Memory B cell (primary cell): ENCODE measurements around the gene PEX13.
"Not testable (repeated sequence)": the region's sequence is repeated elsewhere in the genome, so short reads cannot be mapped to it uniquely, and the experiment has no call there.

Experiments used
- ATAC-seq: fragments of 150-1000 bp; cut with Tn5 transposase; 2 replicates; pipeline ENCODE4 v1.10.0; 2021; ENCODE audit warnings: low read depth, mild to moderate bottlenecking, moderate library complexity
- DNase-seq, 2 donors: peaks; one replicate each; pipeline ENCODE4 v3.0.0; 2022; ENCODE audit warnings: low spot score in 2 of 2
- H3K27ac Mint-ChIP-seq: one replicate; pipeline ENCODE4 v1.8.0; 2022; ENCODE audit warnings: mild to moderate bottlenecking, moderate library complexity, mixed read lengths
- H3K27me3 Mint-ChIP-seq: one replicate; pipeline ENCODE4 v1.8.0; 2022; ENCODE audit warnings: mixed read lengths
- H3K36me3 Mint-ChIP-seq: one replicate; pipeline ENCODE4 v1.8.0; 2022; ENCODE audit warnings: mild to moderate bottlenecking, mixed read lengths
- H3K4me1 Mint-ChIP-seq: one replicate; pipeline ENCODE4 v1.8.0; 2022; ENCODE audit warnings: mixed read lengths
- H3K4me3 Mint-ChIP-seq: one replicate; pipeline ENCODE4 v1.8.0; 2022; ENCODE audit warnings: mild to moderate bottlenecking, moderate library complexity, mixed read lengths
- H3K9me3 Mint-ChIP-seq: one replicate; pipeline ENCODE4 v1.8.0; 2022; ENCODE audit warnings: mixed read lengths

Gene PEX13, protein sequence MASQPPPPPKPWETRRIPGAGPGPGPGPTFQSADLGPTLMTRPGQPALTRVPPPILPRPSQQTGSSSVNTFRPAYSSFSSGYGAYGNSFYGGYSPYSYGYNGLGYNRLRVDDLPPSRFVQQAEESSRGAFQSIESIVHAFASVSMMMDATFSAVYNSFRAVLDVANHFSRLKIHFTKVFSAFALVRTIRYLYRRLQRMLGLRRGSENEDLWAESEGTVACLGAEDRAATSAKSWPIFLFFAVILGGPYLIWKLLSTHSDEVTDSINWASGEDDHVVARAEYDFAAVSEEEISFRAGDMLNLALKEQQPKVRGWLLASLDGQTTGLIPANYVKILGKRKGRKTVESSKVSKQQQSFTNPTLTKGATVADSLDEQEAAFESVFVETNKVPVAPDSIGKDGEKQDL

GRCh38 chr2:61017556-61018317 lies at the start of gene PEX13, which contains the start of gene PUS10:
TSS of gene PEX13 (plus strand) at chr2:61017720. CDS start at chr2:61017760, 40 bp downstream.
TSS of gene PUS10 (minus strand) at chr2:61018255. CDS start at chr2:61011890, 6,365 bp downstream.
- peak; percentile 83 for ATAC-seq

GRCh38 chr2:60972889-60973656 lies 44.4 kb upstream of the PEX13 start:
- peaks cover 2% of the 10 kb centered on the region for H3K36me3 Mint-ChIP-seq
- H3K4me1 Mint-ChIP-seq = peaks cover 39% of the 10 kb centered on the region
- H3K27ac Mint-ChIP-seq = peak overlapping the region; percentile 97
- no peaks in the 10 kb centered on the region for H3K27me3 Mint-ChIP-seq
- no peak for DNase-seq
- no peak for ATAC-seq
- H3K4me3 Mint-ChIP-seq = peak overlapping the region; percentile 80
- H3K9me3 Mint-ChIP-seq = peaks cover 1% of the 10 kb centered on the region

More at GRCh38 chr2:61017556-61018317, at the start of gene PEX13, which contains the start of gene PUS10:
- Mint-ChIP-seq H3K4me3 (peak within 1 kb of the TSS; percentile 100), H3K27ac (peak within 1 kb of the TSS; percentile 93), H3K9me3 (no peaks in the 10 kb centered on the region), H3K36me3 (peaks cover 5% of the 10 kb centered on the region), H3K4me1 (peaks cover 10% of the 10 kb centered on the region), H3K27me3 (no peaks in the 10 kb centered on the region)
- DNase-seq = peak; percentile 18 to 64

GRCh38 chr2:60973705-60974104 lies 43.8 kb upstream of the PEX13 start:
- H3K4me3 Mint-ChIP-seq = no peak overlapping the region
- H3K9me3 Mint-ChIP-seq = peaks cover 1% of the 10 kb centered on the region
- peaks cover 41% of the 10 kb centered on the region for H3K4me1 Mint-ChIP-seq
- peak overlapping the region; percentile 97 for H3K27ac Mint-ChIP-seq
- no peak for ATAC-seq
- peaks cover 2% of the 10 kb centered on the region for H3K36me3 Mint-ChIP-seq
- H3K27me3 Mint-ChIP-seq = no peaks in the 10 kb centered on the region
- DNase-seq = no peak

- Mint-ChIP-seq H3K9me3 (peaks cover 1% of the 10 kb centered on the region), H3K4me3 (no peak overlapping the region), H3K36me3 (peaks cover 2% of the 10 kb centered on the region), H3K4me1 (peaks cover 45% of the 10 kb centered on the region), H3K27me3 (no peaks in the 10 kb centered on the region), H3K27ac (peak overlapping the region; percentile 97)
- DNase-seq = no peak
- ATAC-seq = no peak
Observed at GRCh38 chr2:60974652-60975051, 42.9 kb upstream of the PEX13 start.

DNA sequence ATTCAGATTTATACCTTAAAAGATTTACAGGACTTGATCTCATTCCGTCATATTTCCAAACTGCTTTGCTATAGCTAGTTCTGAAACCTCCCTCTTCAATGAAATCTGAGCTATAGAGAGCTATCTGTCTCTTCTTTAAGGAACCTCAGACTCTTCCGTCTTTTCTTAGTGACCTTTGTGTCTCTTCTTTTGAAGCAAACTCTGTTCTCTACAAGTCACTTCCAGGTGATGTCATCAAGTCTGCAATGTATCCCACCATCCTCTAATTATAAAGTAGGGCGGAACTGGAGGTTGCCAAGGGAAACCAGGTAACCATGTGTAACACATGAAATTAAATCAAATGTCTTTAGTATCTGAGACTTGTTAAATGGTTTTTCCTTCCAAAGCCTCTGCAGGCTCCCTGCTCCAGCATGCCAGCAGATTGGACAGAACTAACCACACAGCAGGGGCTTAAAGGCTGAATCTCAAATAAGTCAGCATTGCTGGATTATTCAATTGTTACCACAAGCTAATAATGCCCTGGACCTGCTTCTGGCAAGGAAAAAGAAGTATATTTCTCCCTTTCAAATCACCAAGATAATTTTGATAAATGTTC lies 41.2 kb upstream of the PEX13 start:
- no peak overlapping the region for H3K4me3 Mint-ChIP-seq
- peaks cover 52% of the 10 kb centered on the region for H3K4me1 Mint-ChIP-seq
- H3K27me3 Mint-ChIP-seq = no peaks in the 10 kb centered on the region
- peak overlapping the region; percentile 85 for H3K27ac Mint-ChIP-seq
- no peak for ATAC-seq
- no peak for DNase-seq
- peaks cover 2% of the 10 kb centered on the region for H3K36me3 Mint-ChIP-seq
- H3K9me3 Mint-ChIP-seq = peaks cover 1% of the 10 kb centered on the region

- peak overlapping the region; percentile 3 for H3K4me3 Mint-ChIP-seq
- ATAC-seq (no peak), DNase-seq (no peak)
- no peaks in the 10 kb centered on the region for H3K27me3 Mint-ChIP-seq
- H3K9me3 Mint-ChIP-seq = peaks cover 1% of the 10 kb centered on the region
- peaks cover 52% of the 10 kb centered on the region for H3K4me1 Mint-ChIP-seq
- H3K36me3 Mint-ChIP-seq = peaks cover 2% of the 10 kb centered on the region
- H3K27ac Mint-ChIP-seq = peak overlapping the region; percentile 85
Observed at GRCh38 chr2:60976875-60977561, 40.5 kb upstream of the PEX13 start.

DNA sequence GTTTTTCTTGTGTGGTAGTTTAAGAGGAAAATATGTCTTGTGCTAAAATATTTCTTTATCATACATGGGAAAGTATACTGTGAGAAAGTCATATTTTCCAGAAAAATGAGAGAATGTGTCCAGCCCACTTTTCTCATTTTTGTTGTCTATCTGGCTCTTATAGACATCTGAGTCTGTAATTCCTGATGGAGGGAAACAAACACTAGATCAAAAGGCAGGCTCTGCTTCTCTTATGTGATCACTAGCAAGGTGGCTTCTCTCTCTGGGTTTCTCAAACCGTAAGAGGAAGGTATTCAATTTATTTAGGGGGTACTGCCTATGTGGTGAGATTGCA lies 40.0 kb upstream of the PEX13 start:
- no peak overlapping the region for H3K4me3 Mint-ChIP-seq
- no peak for ATAC-seq
- H3K36me3 Mint-ChIP-seq = peaks cover 2% of the 10 kb centered on the region
- H3K9me3 Mint-ChIP-seq = peaks cover 1% of the 10 kb centered on the region
- peaks cover 50% of the 10 kb centered on the region for H3K4me1 Mint-ChIP-seq
- H3K27me3 Mint-ChIP-seq = no peaks in the 10 kb centered on the region
- peak overlapping the region; percentile 85 for H3K27ac Mint-ChIP-seq
- DNase-seq = no peak

DNA sequence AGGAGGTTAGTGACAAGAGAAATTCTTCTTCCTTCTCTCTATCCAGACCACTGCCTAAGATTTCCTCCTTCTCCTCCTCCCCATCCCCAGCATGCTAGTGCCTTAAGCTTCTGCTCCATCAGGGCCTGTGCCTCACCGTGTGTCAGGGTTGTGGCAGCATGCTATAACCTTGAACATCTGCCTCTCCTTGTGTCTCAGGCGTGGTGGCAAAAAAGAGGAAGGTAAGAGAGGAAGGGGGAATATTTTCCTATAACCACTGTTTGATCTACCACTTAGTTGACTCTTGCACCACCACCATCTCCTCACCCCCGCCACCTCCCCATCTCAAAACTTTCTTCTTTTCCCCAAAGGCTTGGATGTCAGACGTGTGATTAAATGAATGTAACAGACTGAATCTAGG lies 38.3 kb upstream of the PEX13 start:
- peaks cover 1% of the 10 kb centered on the region for H3K36me3 Mint-ChIP-seq
- H3K9me3 Mint-ChIP-seq = peaks cover 1% of the 10 kb centered on the region
- peak overlapping the region; percentile 18 for H3K4me3 Mint-ChIP-seq
- H3K27ac Mint-ChIP-seq = peak overlapping the region; percentile 58
- DNase-seq (no peak), ATAC-seq (peak; percentile 81)
- no peaks in the 10 kb centered on the region for H3K27me3 Mint-ChIP-seq
- H3K4me1 Mint-ChIP-seq = peaks cover 47% of the 10 kb centered on the region

GRCh38 chr2:60980071-60980815 lies 37.3 kb upstream of the PEX13 start:
- Mint-ChIP-seq H3K4me3 (peak overlapping the region; percentile 18), H3K27ac (peak overlapping the region; percentile 58), H3K27me3 (no peaks in the 10 kb centered on the region), H3K36me3 (no peaks in the 10 kb centered on the region), H3K4me1 (peaks cover 44% of the 10 kb centered on the region), H3K9me3 (no peaks in the 10 kb centered on the region)
- no peak for DNase-seq
- peak; percentile 28 for ATAC-seq

DNA sequence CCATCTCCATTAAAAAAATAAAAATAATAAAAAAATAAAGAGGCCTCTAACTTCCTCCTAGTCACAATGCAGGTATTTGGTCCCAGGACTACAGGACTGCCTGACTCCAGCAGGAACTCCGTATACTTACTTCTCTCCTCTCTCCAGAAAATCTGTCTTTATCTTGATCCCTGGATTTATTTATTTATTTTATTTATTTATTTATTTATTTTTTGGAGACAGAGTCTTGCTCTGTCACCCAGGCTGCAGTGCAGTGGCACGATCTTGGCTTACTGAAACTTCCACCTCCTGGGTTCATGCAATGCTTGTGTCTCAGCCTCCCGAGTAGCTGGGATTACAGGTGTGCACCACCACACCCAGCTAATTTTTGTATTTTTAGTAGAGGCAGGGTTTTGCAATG lies 35.5 kb upstream of the PEX13 start:
- ATAC-seq, H3K9me3 Mint-ChIP-seq, H3K27me3 Mint-ChIP-seq, H3K27ac Mint-ChIP-seq, H3K4me3 Mint-ChIP-seq, DNase-seq, H3K36me3 Mint-ChIP-seq: not testable (repeated sequence)
- H3K4me1 Mint-ChIP-seq = peaks cover 41% of the 10 kb centered on the region

- H3K36me3 Mint-ChIP-seq = no peaks in the 10 kb centered on the region
- peak overlapping the region; percentile 16 for H3K27ac Mint-ChIP-seq
- peak overlapping the region; percentile 60 for H3K4me3 Mint-ChIP-seq
- DNase-seq = no peak
- peak; percentile 90 for ATAC-seq
- no peaks in the 10 kb centered on the region for H3K9me3 Mint-ChIP-seq
- no peaks in the 10 kb centered on the region for H3K27me3 Mint-ChIP-seq
- peaks cover 29% of the 10 kb centered on the region for H3K4me1 Mint-ChIP-seq
Observed at GRCh38 chr2:60984720-60985119, 32.8 kb upstream of the PEX13 start.

GRCh38 chr2:60987041-60987440 lies 30.5 kb upstream of the PEX13 start:
- Mint-ChIP-seq H3K36me3 (peaks cover 4% of the 10 kb centered on the region), H3K4me1 (peaks cover 28% of the 10 kb centered on the region), H3K27ac (peak overlapping the region; percentile 48), H3K4me3 (peak overlapping the region; percentile 57), H3K9me3 (no peaks in the 10 kb centered on the region), H3K27me3 (no peaks in the 10 kb centered on the region)
- ATAC-seq (peak; percentile 45), DNase-seq (no peak)
